Measurements from ENCODE around the gene OSBPL7. TPM values are rescaled to one million over a fixed set of nuclear protein-coding genes. Genes with fewer than 3 reads are reported as not detected.

Gene OSBPL7
- total and polyA plus RNA-seq, 3 donors from 2014 or later = 2.1 to 7.3 (median 2.5) TPM

DNA sequence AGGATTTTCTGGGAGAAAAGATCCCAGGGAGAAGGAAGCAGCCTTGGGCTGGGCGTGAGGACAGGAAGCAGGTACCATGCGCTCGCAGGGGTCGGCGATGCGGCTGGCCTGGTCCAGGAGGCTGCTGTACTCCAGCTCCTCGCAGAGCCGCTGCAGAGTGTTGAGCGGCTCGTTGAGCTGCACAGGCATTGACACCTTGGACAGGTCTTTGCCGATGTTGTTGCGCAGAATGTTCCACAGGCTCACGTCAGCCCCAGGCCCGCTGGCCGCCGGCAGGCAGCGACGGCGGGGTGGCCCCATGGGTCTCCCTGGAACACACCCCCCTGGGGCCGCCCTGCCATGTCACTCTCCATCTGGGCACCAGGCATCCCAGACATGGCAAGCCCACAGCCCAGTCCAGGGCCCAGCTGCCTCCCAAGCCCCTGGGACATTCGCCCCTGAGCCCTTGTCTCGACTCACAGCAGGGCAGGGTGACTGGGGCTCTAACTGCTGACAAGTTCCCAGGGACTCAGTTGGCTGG lies 8.0 kb downstream of the OSBPL7 start:
- no peaks in the 10 kb centered on the region for H3K9me3 ChIP-seq
- no peak for DNase-seq
- H3K27ac ChIP-seq = no peak overlapping the region
- no peaks in the 10 kb centered on the region for H3K4me1 ChIP-seq
- 96 to 97% methylated on average over 6 to 22 of the region's 22 CpGs for WGBS, 2 donors
- TF ChIP-seq, protein P1, sequence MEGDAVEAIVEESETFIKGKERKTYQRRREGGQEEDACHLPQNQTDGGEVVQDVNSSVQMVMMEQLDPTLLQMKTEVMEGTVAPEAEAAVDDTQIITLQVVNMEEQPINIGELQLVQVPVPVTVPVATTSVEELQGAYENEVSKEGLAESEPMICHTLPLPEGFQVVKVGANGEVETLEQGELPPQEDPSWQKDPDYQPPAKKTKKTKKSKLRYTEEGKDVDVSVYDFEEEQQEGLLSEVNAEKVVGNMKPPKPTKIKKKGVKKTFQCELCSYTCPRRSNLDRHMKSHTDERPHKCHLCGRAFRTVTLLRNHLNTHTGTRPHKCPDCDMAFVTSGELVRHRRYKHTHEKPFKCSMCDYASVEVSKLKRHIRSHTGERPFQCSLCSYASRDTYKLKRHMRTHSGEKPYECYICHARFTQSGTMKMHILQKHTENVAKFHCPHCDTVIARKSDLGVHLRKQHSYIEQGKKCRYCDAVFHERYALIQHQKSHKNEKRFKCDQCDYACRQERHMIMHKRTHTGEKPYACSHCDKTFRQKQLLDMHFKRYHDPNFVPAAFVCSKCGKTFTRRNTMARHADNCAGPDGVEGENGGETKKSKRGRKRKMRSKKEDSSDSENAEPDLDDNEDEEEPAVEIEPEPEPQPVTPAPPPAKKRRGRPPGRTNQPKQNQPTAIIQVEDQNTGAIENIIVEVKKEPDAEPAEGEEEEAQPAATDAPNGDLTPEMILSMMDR (IDR thresholded peaks at IDR 0.05) = no peak
- TF ChIP-seq POLR2A (IDR thresholded peaks at IDR 0.05) = no peak
- no peak overlapping the region for H3K4me3 ChIP-seq
- H3K27me3 ChIP-seq = no peaks in the 10 kb centered on the region
- intact Hi-C loops (cut with DNase I; ENCODE audit: low total_unique reads) = no loop called here
- no peaks in the 10 kb centered on the region for H3K36me3 ChIP-seq (ENCODE audit: low read depth, missing control alignments)

DNA sequence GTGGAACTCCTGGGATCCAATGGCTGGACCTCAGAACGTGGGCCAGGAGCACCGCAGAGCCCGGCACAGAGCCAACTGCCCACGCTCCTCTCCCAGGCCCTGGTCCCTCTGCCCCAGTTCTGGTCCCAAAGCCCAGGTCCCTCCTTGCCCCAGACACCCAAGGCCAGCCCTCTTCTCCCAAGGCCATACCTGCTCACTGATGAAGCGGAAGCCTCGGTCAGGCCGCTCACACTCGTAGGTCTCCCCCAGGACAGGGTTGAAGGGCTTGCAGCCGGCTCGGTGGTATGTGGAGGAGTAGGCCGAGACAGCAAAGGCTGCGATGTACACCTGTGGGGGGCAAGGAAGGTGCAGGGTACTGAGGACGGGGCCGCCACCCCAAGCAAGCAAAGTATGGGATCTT lies 8.5 kb downstream of the OSBPL7 start:
- Histone ChIP-seq H3K9me3 (no peaks in the 10 kb centered on the region), H3K4me3 (no peak overlapping the region), H3K4me1 (no peaks in the 10 kb centered on the region), H3K27ac (no peak overlapping the region), H3K27me3 (no peaks in the 10 kb centered on the region), H3K36me3 (ENCODE audit: low read depth, missing control alignments) (no peaks in the 10 kb centered on the region)
- 90 to 91% methylated on average over 9 to 14 of the region's 14 CpGs for WGBS, 2 donors
- no peak for DNase-seq
- no peak for TF ChIP-seq POLR2A (IDR thresholded peaks at IDR 0.05)
- TF ChIP-seq, protein P1 (IDR thresholded peaks at IDR 0.05) = no peak
- intact Hi-C loops (cut with DNase I; ENCODE audit: low total_unique reads) = no loop called here

DNA sequence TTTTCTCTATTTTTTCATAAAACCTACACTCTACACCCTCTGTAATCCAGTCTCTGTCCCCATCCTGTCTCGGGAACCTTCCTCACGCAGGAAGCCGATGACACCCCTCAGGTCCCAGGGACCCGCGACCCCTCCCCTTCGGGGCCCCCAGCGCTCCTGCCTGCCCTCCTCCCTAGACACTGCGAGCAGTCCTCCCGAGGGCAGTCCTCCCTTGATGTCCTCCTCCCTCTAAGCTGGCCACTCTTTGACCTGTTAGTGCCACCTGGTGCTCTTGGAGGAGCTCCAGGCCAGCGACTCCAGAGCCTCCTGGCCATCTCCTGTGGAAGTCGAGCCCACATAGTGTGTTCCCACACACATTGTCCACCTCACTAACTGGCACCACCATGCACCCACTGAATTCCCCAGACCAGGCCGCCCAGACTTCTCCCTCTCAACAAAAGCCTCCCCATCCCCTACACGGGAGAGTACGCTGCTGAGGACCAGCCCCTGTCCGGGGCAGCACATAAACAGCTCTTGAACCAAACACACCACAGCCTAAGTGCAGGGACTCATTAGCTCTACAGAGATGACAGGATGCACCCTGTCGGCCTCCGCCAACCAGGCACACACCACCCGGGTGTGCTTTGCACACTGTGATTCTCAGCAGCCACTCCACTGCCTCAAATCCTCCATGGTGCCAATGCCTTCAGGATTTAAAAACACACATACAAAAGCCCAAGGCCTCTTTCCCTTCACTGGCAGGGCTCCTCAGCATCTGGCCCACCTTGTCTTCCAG lies 9.3 kb downstream of the OSBPL7 start:
- H3K9me3 ChIP-seq = no peaks in the 10 kb centered on the region
- H3K4me3 ChIP-seq = no peak overlapping the region
- no peaks in the 10 kb centered on the region for H3K36me3 ChIP-seq (ENCODE audit: low read depth, missing control alignments)
- no peaks in the 10 kb centered on the region for H3K4me1 ChIP-seq
- H3K27me3 ChIP-seq = no peaks in the 10 kb centered on the region
- H3K27ac ChIP-seq = no peak overlapping the region
- DNase-seq = no peak
- WGBS, 2 donors = 77 to 84% methylated on average over 16 to 18 of the region's 18 CpGs
- intact Hi-C loops (cut with DNase I; ENCODE audit: low total_unique reads) = no loop called here
- no peak for TF ChIP-seq POLR2A (IDR thresholded peaks at IDR 0.05)
- TF ChIP-seq, protein P1 (IDR thresholded peaks at IDR 0.05) = no peak

DNA sequence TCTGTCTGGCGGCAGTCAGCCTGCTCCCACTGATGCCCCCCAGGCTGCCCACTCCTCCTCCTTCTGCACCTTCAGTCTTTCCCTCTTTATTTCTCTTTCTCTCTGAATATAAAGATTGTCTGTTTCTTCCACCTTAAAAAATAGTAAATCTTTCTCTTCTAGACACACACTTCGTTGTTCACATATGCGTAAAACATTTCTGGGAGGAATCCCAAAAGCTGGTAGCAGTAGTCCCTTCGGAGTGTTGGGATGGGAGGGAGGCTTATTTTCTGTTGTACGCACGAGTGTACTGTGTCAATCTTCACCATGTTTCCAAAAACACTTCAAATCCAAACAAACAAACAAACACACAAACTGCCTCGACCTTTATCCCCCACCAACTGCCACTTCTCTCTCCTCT lies 9.9 kb downstream of the OSBPL7 start:
- TF ChIP-seq, protein P1 (IDR thresholded peaks at IDR 0.05) = no peak
- no peak for TF ChIP-seq POLR2A (IDR thresholded peaks at IDR 0.05)
- 68 to 75% methylated on average over 7 of the region's 7 CpGs for WGBS, 2 donors
- Histone ChIP-seq H3K9me3 (no peaks in the 10 kb centered on the region), H3K36me3 (ENCODE audit: low read depth, missing control alignments) (no peaks in the 10 kb centered on the region), H3K27me3 (no peaks in the 10 kb centered on the region), H3K4me3 (no peak overlapping the region), H3K4me1 (no peaks in the 10 kb centered on the region), H3K27ac (no peak overlapping the region)
- no peak for DNase-seq
- intact Hi-C loops (cut with DNase I; ENCODE audit: low total_unique reads) = no loop called here
